GM06990 (cell line): ENCODE data around the gene MARK3.

ENCODE experiments used
- DNase-seq: peaks from one replicate; pipeline ENCODE4 v3.0.0-alpha.2; 2011; ENCODE audit not compliant: insufficient read length; ENCODE audit errors: extremely low read depth
- H3K27me3 ChIP-seq: replicated peaks from 2 replicates; pipeline ENCODE4 v1.6.0; 2011; ENCODE audit warnings: low read length; ENCODE audit not compliant: control insufficient read depth, insufficient read depth
- H3K36me3 ChIP-seq: 2 replicates; pipeline ENCODE4 v1.5.1; 2011; ENCODE audit warnings: low read length; ENCODE audit not compliant: control insufficient read depth, insufficient read depth
- H3K4me3 ChIP-seq: replicated peaks from 2 replicates; pipeline ENCODE4 v1.5.1; 2011; ENCODE audit warnings: low read depth, mild to moderate bottlenecking, control low read depth, low read length
- CTCF ChIP-seq: IDR thresholded peaks from 2 replicates; pipeline ENCODE4 v1.5.1; 2011; ENCODE audit warnings: low read length, control low read depth, mild to moderate bottlenecking, inconsistent platforms; ENCODE audit not compliant: insufficient read depth, poor library complexity, severe bottlenecking

Gene MARK3

GRCh38 chr14:103388664-103389063, 3.4 kb downstream of the MARK3 start:
- DNase-seq, result no peak
- no peak for TF ChIP-seq CTCF
- Histone ChIP-seq H3K27me3 (no peaks in the 10 kb centered on the region), H3K4me3 (no peak overlapping the region), H3K36me3 (no peaks in the 10 kb centered on the region)

DNA sequence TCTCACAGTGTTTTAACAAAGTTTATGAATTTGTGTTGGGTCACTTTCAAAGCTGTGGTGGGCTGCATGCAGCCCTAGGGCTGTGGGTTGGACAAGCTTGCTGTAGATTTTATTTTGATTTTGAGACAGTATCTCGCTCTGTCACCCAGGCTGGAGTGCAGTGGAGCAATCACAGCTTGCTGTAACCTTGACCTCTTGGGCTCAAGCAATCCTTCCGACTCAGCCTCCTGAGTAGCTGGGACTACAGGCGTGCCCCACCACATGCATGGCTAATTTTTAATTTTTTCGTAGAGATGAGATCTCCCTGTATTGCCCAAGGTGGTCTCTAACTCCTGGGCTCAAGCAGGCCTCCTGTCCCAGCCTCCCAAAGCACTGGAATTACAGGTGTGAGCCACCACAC, 5.4 kb downstream of the MARK3 start:
- Histone ChIP-seq H3K4me3 (no peak overlapping the region), H3K36me3 (no peaks in the 10 kb centered on the region), H3K27me3 (no peaks in the 10 kb centered on the region)
- DNase-seq, result no peak
- TF ChIP-seq CTCF, result no peak

- peak; percentile 80 for TF ChIP-seq CTCF
- DNase-seq, result no peak
- Histone ChIP-seq H3K36me3 (no peaks in the 10 kb centered on the region), H3K4me3 (no peak overlapping the region), H3K27me3 (no peaks in the 10 kb centered on the region)
Observed at GRCh38 chr14:103391048-103391447, 5.8 kb downstream of the MARK3 start.

GRCh38 chr14:103392106-103392505, 6.9 kb downstream of the MARK3 start:
- Histone ChIP-seq H3K4me3 (no peak overlapping the region), H3K27me3 (no peaks in the 10 kb centered on the region), H3K36me3 (no peaks in the 10 kb centered on the region)
- no peak for TF ChIP-seq CTCF
- no peak for DNase-seq

- no peaks in the 10 kb centered on the region for H3K27me3 ChIP-seq
- no peaks in the 10 kb centered on the region for H3K36me3 ChIP-seq
- no peak for DNase-seq
- TF ChIP-seq CTCF, result no peak
- H3K4me3 ChIP-seq, result no peak overlapping the region
Observed at GRCh38 chr14:103392572-103392971, 7.4 kb downstream of the MARK3 start.

DNA sequence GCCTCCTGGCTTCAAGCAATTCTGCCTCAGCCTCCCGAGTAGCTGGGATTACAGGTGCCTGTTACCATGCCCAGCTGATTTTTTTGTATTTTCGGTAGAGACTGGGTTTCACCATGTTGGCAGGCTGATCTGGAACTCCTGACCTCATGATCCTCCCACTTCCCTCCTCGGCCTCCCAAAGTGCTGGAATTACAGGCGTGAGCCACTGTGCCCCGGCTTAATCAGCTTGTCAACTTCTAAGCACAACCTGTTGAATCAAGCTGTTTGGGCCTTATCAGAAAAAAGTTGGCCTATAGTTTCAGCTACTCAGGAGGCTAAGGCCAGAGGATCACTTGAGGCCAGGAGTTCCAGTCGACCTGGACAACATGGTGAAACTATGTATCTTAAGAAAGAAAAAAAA, 7.9 kb downstream of the MARK3 start:
- Histone ChIP-seq H3K4me3 (no peak overlapping the region), H3K36me3 (no peaks in the 10 kb centered on the region), H3K27me3 (no peaks in the 10 kb centered on the region)
- no peak for DNase-seq
- no peak for TF ChIP-seq CTCF
